Measurements from ENCODE around the gene RIC1. TPM values are rescaled to one million over a fixed set of nuclear protein-coding genes. Genes with fewer than 3 reads are reported as not detected.

The RIC1 gene
- total and polyA plus RNA-seq, 9 of the 15 experiments (the other 6 are each of a cell fraction or from before 2014, with no cell fraction given), result 3.2 to 25.8 (median 15.0) TPM

DNA sequence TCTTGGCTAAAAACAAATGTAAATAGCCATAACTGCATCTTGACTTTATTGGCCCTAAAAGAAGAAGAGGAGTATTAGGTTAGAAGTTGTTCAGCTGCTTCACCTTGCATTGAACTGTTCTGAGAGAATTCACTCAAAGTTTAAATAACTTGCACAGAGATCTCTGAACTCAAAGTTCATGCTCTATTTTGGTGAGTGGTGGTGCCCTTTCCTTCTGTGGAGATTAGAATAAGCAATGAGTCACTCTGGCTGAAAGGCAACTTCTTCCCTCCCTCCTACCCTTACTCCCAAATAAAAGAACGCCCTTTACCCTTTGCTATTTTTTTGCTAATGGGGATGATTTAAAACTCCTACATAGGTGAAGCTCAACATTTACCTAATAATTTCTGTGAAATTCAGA, 155.1 kb downstream of the RIC1 start:
- Histone ChIP-seq H4K20me1 (replicated peaks; ENCODE audit: control insufficient read depth, insufficient read depth, low read length) (no peaks in the 10 kb centered on the region), H3K9me1 (ENCODE audit: control insufficient read depth, insufficient read depth, low read length) (no peaks in the 10 kb centered on the region), H3K27me3 (ENCODE audit: control insufficient read depth in 2 of 2, insufficient read depth in 2 of 2, low read length in 2 of 2) (no peaks in the 10 kb centered on the region), H3K4me1 (replicated peaks in 1 of 2; ENCODE audit: control insufficient read depth in 2 of 2, insufficient read depth in 2 of 2, low read length in 2 of 2) (no peaks in the 10 kb centered on the region), H3K27ac (ENCODE audit: extremely low read depth, low read depth, low read length) (no peak overlapping the region), H3K4me2 (ENCODE audit: insufficient read depth, low read length) (no peak overlapping the region), H3K4me3 (no peak overlapping the region), H3K9ac (ENCODE audit: insufficient read depth in 1 of 2, low read depth in 2 of 2, low read length in 2 of 2) (no peak overlapping the region), H3K36me3 (ENCODE audit: control insufficient read depth, insufficient read depth, low read length) (peaks cover 51% of the 10 kb centered on the region), H2AFZ (ENCODE audit: low read depth, low read length) (no peak overlapping the region), H3K9me3 (replicated peaks; ENCODE audit: control insufficient read depth, insufficient read depth, low read depth, low read length) (peaks cover 8% of the 10 kb centered on the region), H3K79me2 (ENCODE audit: control insufficient read depth, insufficient read depth, low read length) (no peaks in the 10 kb centered on the region)
- FAIRE-seq (no peak), DNase-seq (ENCODE audit: extremely low read depth in 1 of 4, low spot score in 3 of 4) (no peak), ATAC-seq (no peak)
- intact Hi-C loops (cut with micrococcal nuclease) (no loop called here), in situ Hi-C loops (cut with MboI) (no loop called here)
- ChIA-PET POLR2A (no interaction called here), CTCF (ENCODE audit: low intra/inter-chr PET ratio) (no interaction called here)
- WGBS (ENCODE audit: insufficient coverage, low coverage, missing lambda C conversion rate), result 100% methylated on average over 1 of the region's 1 CpG
- BruUV-seq (replicated peaks), result no TSS peak
- TF ChIP-seq SMARCA5 (IDR thresholded peaks at IDR 0.05) (no peak), JUN (IDR thresholded peaks at IDR 0.05; ENCODE audit: borderline replicate concordance, low read depth, low read length) (no peak), JUN (CRISPR knock-in tag; IDR thresholded peaks at IDR 0.05; ENCODE audit: borderline replicate concordance) (no peak), RFX7 (CRISPR knock-in tag; IDR thresholded peaks at IDR 0.05) (no peak), HNRNPUL1 (IDR thresholded peaks at IDR 0.05; ENCODE audit: low read length) (no peak), ERF (CRISPR knock-in tag; IDR thresholded peaks at IDR 0.05) (no peak), BMI1 (IDR thresholded peaks at IDR 0.05; ENCODE audit: low read length) (no peak), CBX3 (IDR thresholded peaks at IDR 0.05; ENCODE audit: borderline replicate concordance in 1 of 2, low read length in 2 of 2) (no peak), BDP1 (IDR thresholded peaks at IDR 0.05; ENCODE audit: insufficient read depth, insufficient read length) (no peak), ZSCAN32 (CRISPR knock-in tag; IDR thresholded peaks at IDR 0.05) (no peak), TEAD4 (IDR thresholded peaks at IDR 0.05; ENCODE audit: low read length) (no peak), TEAD4 (CRISPR knock-in tag; IDR thresholded peaks at IDR 0.05; ENCODE audit: borderline replicate concordance) (no peak)
- TF ChIP-seq, protein P1, sequence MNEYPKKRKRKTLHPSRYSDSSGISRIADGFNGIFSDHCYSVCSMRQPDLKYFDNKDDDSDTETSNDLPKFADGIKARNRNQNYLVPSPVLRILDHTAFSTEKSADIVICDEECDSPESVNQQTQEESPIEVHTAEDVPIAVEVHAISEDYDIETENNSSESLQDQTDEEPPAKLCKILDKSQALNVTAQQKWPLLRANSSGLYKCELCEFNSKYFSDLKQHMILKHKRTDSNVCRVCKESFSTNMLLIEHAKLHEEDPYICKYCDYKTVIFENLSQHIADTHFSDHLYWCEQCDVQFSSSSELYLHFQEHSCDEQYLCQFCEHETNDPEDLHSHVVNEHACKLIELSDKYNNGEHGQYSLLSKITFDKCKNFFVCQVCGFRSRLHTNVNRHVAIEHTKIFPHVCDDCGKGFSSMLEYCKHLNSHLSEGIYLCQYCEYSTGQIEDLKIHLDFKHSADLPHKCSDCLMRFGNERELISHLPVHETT (CRISPR knock-in tag; conservative IDR thresholded peaks at IDR 0.05 in 1 of 2, IDR thresholded peaks at IDR 0.05 in 1 of 2), result no peak
- TF ChIP-seq, protein P2, sequence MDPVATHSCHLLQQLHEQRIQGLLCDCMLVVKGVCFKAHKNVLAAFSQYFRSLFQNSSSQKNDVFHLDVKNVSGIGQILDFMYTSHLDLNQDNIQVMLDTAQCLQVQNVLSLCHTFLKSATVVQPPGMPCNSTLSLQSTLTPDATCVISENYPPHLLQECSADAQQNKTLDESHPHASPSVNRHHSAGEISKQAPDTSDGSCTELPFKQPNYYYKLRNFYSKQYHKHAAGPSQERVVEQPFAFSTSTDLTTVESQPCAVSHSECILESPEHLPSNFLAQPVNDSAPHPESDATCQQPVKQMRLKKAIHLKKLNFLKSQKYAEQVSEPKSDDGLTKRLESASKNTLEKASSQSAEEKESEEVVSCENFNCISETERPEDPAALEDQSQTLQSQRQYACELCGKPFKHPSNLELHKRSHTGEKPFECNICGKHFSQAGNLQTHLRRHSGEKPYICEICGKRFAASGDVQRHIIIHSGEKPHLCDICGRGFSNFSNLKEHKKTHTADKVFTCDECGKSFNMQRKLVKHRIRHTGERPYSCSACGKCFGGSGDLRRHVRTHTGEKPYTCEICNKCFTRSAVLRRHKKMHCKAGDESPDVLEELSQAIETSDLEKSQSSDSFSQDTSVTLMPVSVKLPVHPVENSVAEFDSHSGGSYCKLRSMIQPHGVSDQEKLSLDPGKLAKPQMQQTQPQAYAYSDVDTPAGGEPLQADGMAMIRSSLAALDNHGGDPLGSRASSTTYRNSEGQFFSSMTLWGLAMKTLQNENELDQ (CRISPR knock-in tag; IDR thresholded peaks at IDR 0.05; ENCODE audit: borderline replicate concordance), result no peak
- TF ChIP-seq, protein P3, sequence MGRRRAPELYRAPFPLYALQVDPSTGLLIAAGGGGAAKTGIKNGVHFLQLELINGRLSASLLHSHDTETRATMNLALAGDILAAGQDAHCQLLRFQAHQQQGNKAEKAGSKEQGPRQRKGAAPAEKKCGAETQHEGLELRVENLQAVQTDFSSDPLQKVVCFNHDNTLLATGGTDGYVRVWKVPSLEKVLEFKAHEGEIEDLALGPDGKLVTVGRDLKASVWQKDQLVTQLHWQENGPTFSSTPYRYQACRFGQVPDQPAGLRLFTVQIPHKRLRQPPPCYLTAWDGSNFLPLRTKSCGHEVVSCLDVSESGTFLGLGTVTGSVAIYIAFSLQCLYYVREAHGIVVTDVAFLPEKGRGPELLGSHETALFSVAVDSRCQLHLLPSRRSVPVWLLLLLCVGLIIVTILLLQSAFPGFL (CRISPR knock-in tag; IDR thresholded peaks at IDR 0.05), result no peak
- TF ChIP-seq, protein P4, sequence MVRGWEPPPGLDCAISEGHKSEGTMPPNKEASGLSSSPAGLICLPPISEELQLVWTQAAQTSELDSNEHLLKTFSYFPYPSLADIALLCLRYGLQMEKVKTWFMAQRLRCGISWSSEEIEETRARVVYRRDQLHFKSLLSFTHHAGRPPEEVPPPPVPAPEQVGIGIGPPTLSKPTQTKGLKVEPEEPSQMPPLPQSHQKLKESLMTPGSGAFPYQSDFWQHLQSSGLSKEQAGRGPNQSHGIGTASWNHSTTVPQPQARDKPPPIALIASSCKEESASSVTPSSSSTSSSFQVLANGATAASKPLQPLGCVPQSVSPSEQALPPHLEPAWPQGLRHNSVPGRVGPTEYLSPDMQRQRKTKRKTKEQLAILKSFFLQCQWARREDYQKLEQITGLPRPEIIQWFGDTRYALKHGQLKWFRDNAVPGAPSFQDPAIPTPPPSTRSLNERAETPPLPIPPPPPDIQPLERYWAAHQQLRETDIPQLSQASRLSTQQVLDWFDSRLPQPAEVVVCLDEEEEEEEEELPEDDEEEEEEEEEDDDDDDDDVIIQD (CRISPR knock-in tag; IDR thresholded peaks at IDR 0.05), result no peak
